OCI-LY1 (cell line): ENCODE data around the gene PMEPA1.

Experiments
- H2AFZ ChIP-seq: fragments of 200-600 bp; sonication (generic), shearing (Covaris generic); 2 replicates; pipeline ENCODE4 v1.6.0; 2014; ENCODE audit warnings: antibody characterized with exemption, mild to moderate bottlenecking, low read length
- H3F3A ChIP-seq: fragments of 200-600 bp; sonication (generic), shearing (Covaris generic); 2 replicates; pipeline ENCODE4 v1.6.0; 2014; ENCODE audit warnings: mild to moderate bottlenecking, antibody characterized with exemption, low read length, moderate library complexity; ENCODE audit not compliant: insufficient read depth
- H3K27ac ChIP-seq: fragments of 200-600 bp; sonication (generic); 2 replicates; pipeline ENCODE4 v1.5.1; 2014; ENCODE audit warnings: low read length, mixed run types, mild to moderate bottlenecking, low read depth; ENCODE audit not compliant: poor library complexity, severe bottlenecking
- H3K27me3 ChIP-seq: fragments of 200-600 bp; sonication (generic); 2 replicates; pipeline ENCODE4 v1.6.0; 2014; ENCODE audit warnings: antibody characterized with exemption, mild to moderate bottlenecking, low read length, moderate library complexity; ENCODE audit not compliant: insufficient read depth
- H3K36me3 ChIP-seq: fragments of 200-600 bp; sonication (generic); 2 replicates; pipeline ENCODE4 v1.6.1; 2014; ENCODE audit warnings: mild to moderate bottlenecking, antibody characterized with exemption, low read length, moderate library complexity, mixed read lengths; ENCODE audit not compliant: insufficient read depth
- H3K4me1 ChIP-seq: fragments of 200-600 bp; sonication (generic); 2 replicates; pipeline ENCODE4 v1.5.1; 2014; ENCODE audit warnings: mild to moderate bottlenecking, low read length, moderate library complexity; ENCODE audit not compliant: insufficient read depth, severe bottlenecking
- H3K4me2 ChIP-seq: fragments of 200-600 bp; sonication (generic), shearing (Covaris generic); 2 replicates; pipeline ENCODE4 v1.6.1; 2014; ENCODE audit warnings: low read length
- H3K4me3 ChIP-seq: fragments of 200-600 bp; sonication (generic); 2 replicates; pipeline ENCODE4 v1.5.1; 2014; ENCODE audit warnings: low read length, low read depth, mild to moderate bottlenecking, mixed read lengths; ENCODE audit not compliant: poor library complexity, severe bottlenecking
- H3K79me2 ChIP-seq: fragments of 200-600 bp; shearing (Covaris generic); 2 replicates; pipeline ENCODE4 v1.6.1; 2016; ENCODE audit warnings: mixed run types, low read length, mixed read lengths; ENCODE audit not compliant: insufficient read depth
- H3K9ac ChIP-seq: fragments of 200-600 bp; sonication (generic), shearing (Covaris generic); 2 replicates; pipeline ENCODE4 v1.6.1; 2014; ENCODE audit warnings: mild to moderate bottlenecking, low read length, mixed read lengths
- H3K9me2 ChIP-seq: fragments of 200-600 bp; sonication (generic), shearing (Covaris generic); 2 replicates; pipeline ENCODE4 v1.6.1; 2014; ENCODE audit warnings: low read depth, mild to moderate bottlenecking, low read length, mixed read lengths
- H3K9me3 ChIP-seq: fragments of 200-600 bp; shearing (Covaris generic); 2 replicates; pipeline ENCODE4 v1.6.1; 2014; ENCODE audit warnings: low read length, mixed read lengths
- H4K20me1 ChIP-seq: fragments of 200-600 bp; sonication (generic), shearing (Covaris generic); 2 replicates; pipeline ENCODE4 v1.6.0; 2016; ENCODE audit warnings: mild to moderate bottlenecking, low read length; ENCODE audit not compliant: insufficient read depth
- EZH2 ChIP-seq: fragments of 200-600 bp; sonication (generic), shearing (Covaris generic); IDR thresholded peaks from 2 replicates; pipeline ENCODE4 v1.8.0; 2017; ENCODE audit warnings: borderline replicate concordance, mixed run types, mild to moderate bottlenecking, antibody characterized with exemption, low read length, moderate library complexity, mixed read lengths
- TF ChIP-seq, protein P1 (sequence below): fragments of 200-600 bp; sonication (generic), shearing (Covaris generic); IDR thresholded peaks from 2 replicates; pipeline ENCODE4 v1.5.1; 2017; ENCODE audit warnings: mild to moderate bottlenecking, antibody characterized with exemption, low read length, moderate library complexity, mixed read lengths

PMEPA1 gene

DNA sequence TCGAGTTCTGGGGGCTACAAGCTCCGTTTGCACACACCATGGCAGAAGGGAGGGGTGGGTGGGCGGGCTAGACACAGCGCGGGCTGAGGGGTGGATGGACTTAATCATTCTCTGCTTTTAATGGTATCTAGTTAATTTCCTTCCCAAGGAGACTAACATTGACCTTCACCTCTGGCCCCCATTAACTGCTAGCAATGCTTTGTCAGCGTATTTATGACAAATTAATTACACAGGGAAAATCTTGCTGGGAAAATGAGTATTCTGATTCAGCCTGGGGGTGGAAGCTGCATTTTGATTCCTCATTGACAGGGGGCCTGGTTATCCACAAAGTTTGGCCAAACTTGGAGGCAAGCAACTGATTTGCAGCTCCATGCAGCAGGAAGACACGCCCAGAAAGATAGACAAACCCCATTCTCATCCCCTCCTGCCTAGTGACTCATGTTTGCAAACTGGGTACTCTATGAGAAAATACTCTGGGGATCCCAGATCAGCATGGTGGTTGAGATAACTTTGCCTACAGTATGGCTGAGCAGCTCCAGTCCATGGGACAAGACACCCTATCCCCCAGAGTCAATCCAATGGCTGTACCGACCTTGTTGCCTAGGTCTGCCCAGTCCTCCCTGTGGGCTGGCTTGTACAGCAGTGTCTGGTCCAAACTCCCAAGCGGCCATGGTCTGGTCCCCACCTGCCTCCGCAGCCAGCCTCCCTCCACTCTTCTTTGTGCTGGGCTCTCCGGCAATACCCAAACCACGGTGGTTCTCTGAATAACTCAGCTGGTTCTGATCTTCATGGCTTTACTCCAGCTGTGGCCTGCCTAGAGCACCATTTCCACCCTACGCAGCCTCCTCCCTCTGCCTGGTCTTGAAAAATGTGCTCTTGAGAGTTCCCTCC lies 109.2 kb downstream of the PMEPA1 start:
- TF ChIP-seq, protein P1, sequence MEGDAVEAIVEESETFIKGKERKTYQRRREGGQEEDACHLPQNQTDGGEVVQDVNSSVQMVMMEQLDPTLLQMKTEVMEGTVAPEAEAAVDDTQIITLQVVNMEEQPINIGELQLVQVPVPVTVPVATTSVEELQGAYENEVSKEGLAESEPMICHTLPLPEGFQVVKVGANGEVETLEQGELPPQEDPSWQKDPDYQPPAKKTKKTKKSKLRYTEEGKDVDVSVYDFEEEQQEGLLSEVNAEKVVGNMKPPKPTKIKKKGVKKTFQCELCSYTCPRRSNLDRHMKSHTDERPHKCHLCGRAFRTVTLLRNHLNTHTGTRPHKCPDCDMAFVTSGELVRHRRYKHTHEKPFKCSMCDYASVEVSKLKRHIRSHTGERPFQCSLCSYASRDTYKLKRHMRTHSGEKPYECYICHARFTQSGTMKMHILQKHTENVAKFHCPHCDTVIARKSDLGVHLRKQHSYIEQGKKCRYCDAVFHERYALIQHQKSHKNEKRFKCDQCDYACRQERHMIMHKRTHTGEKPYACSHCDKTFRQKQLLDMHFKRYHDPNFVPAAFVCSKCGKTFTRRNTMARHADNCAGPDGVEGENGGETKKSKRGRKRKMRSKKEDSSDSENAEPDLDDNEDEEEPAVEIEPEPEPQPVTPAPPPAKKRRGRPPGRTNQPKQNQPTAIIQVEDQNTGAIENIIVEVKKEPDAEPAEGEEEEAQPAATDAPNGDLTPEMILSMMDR, result no peak
- TF ChIP-seq EZH2, result no peak
- Histone ChIP-seq H4K20me1 (no peaks in the 10 kb centered on the region), H3K79me2 (no peaks in the 10 kb centered on the region), H3K9ac (no peak overlapping the region), H3K27ac (no peak overlapping the region), H3K9me2 (no peaks in the 10 kb centered on the region), H3K9me3 (no peaks in the 10 kb centered on the region), H3K4me1 (peaks cover 7% of the 10 kb centered on the region), H3F3A (no peaks in the 10 kb centered on the region), H3K27me3 (peaks cover 13% of the 10 kb centered on the region), H3K4me3 (no peak overlapping the region), H3K36me3 (no peaks in the 10 kb centered on the region), H3K4me2 (no peak overlapping the region), H2AFZ (no peak overlapping the region)

DNA sequence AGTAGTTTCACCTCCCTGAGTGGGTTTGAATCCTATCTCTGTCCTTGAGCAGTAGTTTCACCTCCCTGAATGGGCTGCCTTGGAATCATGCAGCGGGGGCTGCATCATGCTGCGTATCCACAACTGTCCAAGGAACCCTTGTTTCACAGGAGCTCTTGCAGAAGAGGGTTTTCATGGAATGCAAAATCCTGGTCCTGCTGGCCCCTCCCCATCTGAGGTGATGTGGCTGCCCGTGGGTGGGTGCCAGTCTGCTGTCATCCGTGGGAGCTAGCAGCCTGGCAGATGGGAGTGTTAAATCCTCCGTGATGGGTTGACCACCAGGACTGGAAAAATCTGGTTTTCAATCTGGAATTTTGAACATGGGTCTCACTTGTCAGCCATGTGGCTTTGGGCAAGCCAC lies 111.3 kb downstream of the PMEPA1 start:
- H3K27me3 ChIP-seq, result peaks cover 8% of the 10 kb centered on the region
- no peaks in the 10 kb centered on the region for H3F3A ChIP-seq
- TF ChIP-seq, protein P1, result no peak
- TF ChIP-seq EZH2, result no peak
- H3K4me1 ChIP-seq, result peaks cover 7% of the 10 kb centered on the region
- no peaks in the 10 kb centered on the region for H4K20me1 ChIP-seq
- H3K9ac ChIP-seq, result no peak overlapping the region
- no peak overlapping the region for H3K27ac ChIP-seq
- H3K4me3 ChIP-seq, result no peak overlapping the region
- H3K4me2 ChIP-seq, result no peak overlapping the region
- no peaks in the 10 kb centered on the region for H3K79me2 ChIP-seq
- H3K36me3 ChIP-seq, result no peaks in the 10 kb centered on the region
- H3K9me2 ChIP-seq, result no peaks in the 10 kb centered on the region
- H2AFZ ChIP-seq, result no peak overlapping the region
- no peaks in the 10 kb centered on the region for H3K9me3 ChIP-seq
